HepG2 (cell line): ENCODE results near the gene ATPAF2. TPM values are rescaled to one million over a fixed set of nuclear protein-coding genes. Genes with fewer than 3 reads are reported as not detected.

ENCODE experiments used
- ATAC-seq: fragments of 200-7000 bp; cut with Tn5 transposase; 3 replicates; pipeline ENCODE4 v1.9.1; 2020; ENCODE audit warnings: mild to moderate bottlenecking, moderate library complexity
- BruUV-seq: library from RNA; stranded (reverse); fragments of 400-500 nt; replicated peaks from 2 replicates; lab custom pipeline; 2021; lab: Mats Ljungman, UMichigan
- CTCF ChIA-PET: fragments of 300-600 bp; formaldehyde crosslinking; extraction: SDS; loops from one replicate; lab custom pipeline; 2021; ENCODE audit warnings: low total read pairs, inconsistent platforms, low intra/inter-chr PET ratio; lab: Yijun Ruan, JAX
- POLR2A ChIA-PET: fragments of 350-600 bp; sonication (Branson Sonifier 250); formaldehyde crosslinking; loops from one replicate; lab custom pipeline; 2020; ENCODE audit warnings: antibody characterized with exemption, inconsistent platforms; lab: Yijun Ruan, JAX
- DNase-seq: peaks from one replicate; pipeline ENCODE4 v3.0.0-alpha.2; 2015; ENCODE audit warnings: low spot score
- FAIRE-seq: peaks from 3 replicates; lab custom pipeline; 2011; peaks lifted over from hg19 to GRCh38; lab: Jason Lieb, UNC
- H2AFZ ChIP-seq: one replicate; pipeline ENCODE4 v1.6.1; 2011; ENCODE audit warnings: low read length, inconsistent platforms
- H3K27ac ChIP-seq: fragments of 300-600 bp; 3 replicates; pipeline ENCODE4 v1.8.0; 2011; ENCODE audit warnings: mixed run types, mild to moderate bottlenecking, mixed read lengths, low read length, inconsistent platforms; ENCODE audit not compliant: insufficient read depth; ENCODE audit errors: extremely low read length
- H3K27me3 ChIP-seq, 2 experiments: fragments of 200-600 bp in 1 of 2; 2 replicates in 1 of 2; 3 replicates in 1 of 2; pipeline versions ENCODE4 v1.6.0 to v1.8.0; 2011; ENCODE audit warnings: low read length in 2 of 2, mild to moderate bottlenecking in 2 of 2, moderate library complexity in 2 of 2, inconsistent platforms in 1 of 2; ENCODE audit not compliant: insufficient read depth in 2 of 2, control insufficient read depth in 1 of 2
- H3K36me3 ChIP-seq, 2 experiments: fragments of 200-600 bp in 1 of 2; replicated peaks in 1 of 2; 2 replicates in 1 of 2; 3 replicates in 1 of 2; pipeline versions ENCODE4 v1.5.1 to v1.8.0; 2011; ENCODE audit warnings: low read length in 2 of 2, inconsistent platforms in 1 of 2; ENCODE audit not compliant: insufficient read depth in 2 of 2, control insufficient read depth in 1 of 2
- H3K4me1 ChIP-seq: 2 replicates; pipeline ENCODE4 v1.5.1; 2012; ENCODE audit warnings: low read length, inconsistent platforms; ENCODE audit not compliant: insufficient read depth
- H3K4me2 ChIP-seq: 2 replicates; pipeline ENCODE4 v1.6.0; 2011; ENCODE audit warnings: low read depth, low read length, inconsistent platforms
- H3K4me3 ChIP-seq, 3 experiments: fragments of 200-600 bp in 1 of 3; sonication (generic), shearing (Covaris generic) in 1 of 3; replicated peaks in 1 of 3; 2 replicates each; pipeline ENCODE4 v1.5.1; 2011 to 2016; ENCODE audit warnings: low read length in 3 of 3, inconsistent platforms in 2 of 3, low read depth in 2 of 3, mild to moderate bottlenecking in 2 of 3, control low read depth in 1 of 3, mixed read lengths in 1 of 3; ENCODE audit not compliant: insufficient read depth in 1 of 3
- H3K79me2 ChIP-seq: one replicate; pipeline ENCODE4 v1.6.1; 2011; ENCODE audit warnings: low read length, inconsistent platforms; ENCODE audit not compliant: insufficient read depth
- H3K9ac ChIP-seq: 2 replicates; pipeline ENCODE4 v1.6.0; 2011; ENCODE audit warnings: mild to moderate bottlenecking, low read depth, low read length, inconsistent platforms; ENCODE audit not compliant: insufficient read depth
- H3K9me3 ChIP-seq: 2 replicates; pipeline ENCODE4 v1.5.1; 2012; ENCODE audit warnings: mild to moderate bottlenecking, low read length
- H4K20me1 ChIP-seq: 2 replicates; pipeline ENCODE4 v1.6.0; 2011; ENCODE audit warnings: inconsistent platforms, mild to moderate bottlenecking, low read length, moderate library complexity; ENCODE audit not compliant: insufficient read depth
- FIP1L1 ChIP-seq: fragments of 200-400 bp; formaldehyde crosslinking; IDR thresholded peaks from 2 replicates; pipeline ENCODE4 v1.6.1; 2018; ENCODE audit warnings: low read depth, mild to moderate bottlenecking, low read length, moderate library complexity, borderline replicate concordance; ENCODE audit not compliant: insufficient read depth
- GPN1 ChIP-seq: sonication (generic); formaldehyde crosslinking; IDR thresholded peaks from 2 replicates; pipeline ENCODE4 v1.5.1; 2020; ENCODE audit warnings: missing genetic modification reagents, borderline replicate concordance
- HIC2 ChIP-seq: sonication (generic); formaldehyde crosslinking; IDR thresholded peaks from 2 replicates; pipeline ENCODE4 v1.9.0; 2022; ENCODE audit warnings: low read depth, missing genetic modification reagents
- JUN ChIP-seq: sonication (generic); formaldehyde crosslinking; IDR thresholded peaks from 2 replicates; pipeline ENCODE4 v1.4.0; 2020; ENCODE audit warnings: mild to moderate bottlenecking, missing genetic modification reagents
- JUND ChIP-seq: sonication (generic); formaldehyde crosslinking; IDR thresholded peaks from 2 replicates; pipeline ENCODE4 v1.8.0; 2022; ENCODE audit warnings: mild to moderate bottlenecking, missing genetic modification reagents
- NFKBIZ ChIP-seq: IDR thresholded peaks from 2 replicates; pipeline ENCODE4 v1.6.1; 2018; ENCODE audit warnings: missing genetic modification reagents, missing compliant biosample characterization
- RBM22 ChIP-seq: fragments of 200-400 bp; formaldehyde crosslinking; optimal IDR thresholded peaks from 2 replicates; pipeline ENCODE3; 2017; ENCODE audit warnings: mild to moderate bottlenecking, low read length, moderate library complexity
- SOX5 ChIP-seq: IDR thresholded peaks from 2 replicates; pipeline ENCODE4 v1.6.1; 2016; ENCODE audit warnings: borderline replicate concordance
- TRAFD1 ChIP-seq: sonication (generic); formaldehyde crosslinking; IDR thresholded peaks from 2 replicates; pipeline ENCODE4 v1.5.1; 2020; ENCODE audit warnings: missing genetic modification reagents, mild to moderate bottlenecking, borderline replicate concordance
- U2AF2 ChIP-seq: fragments of 200-400 bp; formaldehyde crosslinking; IDR thresholded peaks from 2 replicates; pipeline ENCODE4 v1.6.1; 2017; ENCODE audit warnings: low read depth, mild to moderate bottlenecking, low read length
- ZNF17 ChIP-seq: sonication (generic); formaldehyde crosslinking; IDR thresholded peaks from 2 replicates; pipeline ENCODE4 v1.5.0; 2020; ENCODE audit warnings: mild to moderate bottlenecking, missing genetic modification reagents
- ZNF30 ChIP-seq: sonication (generic); formaldehyde crosslinking; IDR thresholded peaks from 2 replicates; pipeline ENCODE4 v1.5.0; 2020; ENCODE audit warnings: mild to moderate bottlenecking, missing genetic modification reagents
- ZNF770 ChIP-seq: sonication (generic); formaldehyde crosslinking; IDR thresholded peaks from 2 replicates; pipeline ENCODE4 v1.5.0; 2020; ENCODE audit warnings: mild to moderate bottlenecking, missing genetic modification reagents
- ZNF816 ChIP-seq: sonication (generic); formaldehyde crosslinking; IDR thresholded peaks from 2 replicates; pipeline ENCODE4 v1.8.0; 2022; ENCODE audit warnings: missing genetic modification reagents, mild to moderate bottlenecking, borderline replicate concordance
- ZNF839 ChIP-seq: sonication (generic); formaldehyde crosslinking; IDR thresholded peaks from 2 replicates; pipeline ENCODE4 v1.4.0; 2020; ENCODE audit warnings: missing genetic modification reagents, mild to moderate bottlenecking, borderline replicate concordance
- WGBS: methylation state at CpG from one replicate; pipeline ENCODE4 v1.1.6; 2017; ENCODE audit warnings: low lambda C conversion rate; 5-methylcytosine and 5-hydroxymethylcytosine counted together
- in situ Hi-C: cut with HindIII; loops from 2 replicates; pipeline ENCODE4 v1.10.0; 2017; ENCODE audit warnings: low pct_unique_long_range_greater_than_20kb; ENCODE audit not compliant: extremely low pct_ligation_motif_present
- intact Hi-C: fragments of 100-400 bp; cut with micrococcal nuclease; formaldehyde crosslinking; loops from one replicate; pipeline ENCODE4 v1.10.0; 2022; ENCODE audit not compliant: unreplicated experiment
- polyA plus RNA-seq, 8 experiments: library from polyadenylated mRNA; depleted of rRNA in 3 of 8; stranded (reverse) in 7 of 8; unstranded in 1 of 8; fragments of >200 nt; fragmentation: Illumina TruSeq in 4 of 8; extraction: Trizol in 4 of 8; gene quantifications; 2 replicates each; pipeline versions ENCODE4 v1.2.1 to v1.2.3, GENCODE V29; 2011 to 2016; ENCODE audit warnings: low read depth in 4 of 8, missing spikeins in 1 of 8, mixed read lengths in 1 of 8; ENCODE audit not compliant: insufficient read depth in 1 of 8
- total RNA-seq, 5 experiments: library from RNA; depleted of rRNA; stranded (reverse); fragments of >200 nt; fragmentation: Illumina TruSeq; extraction: Trizol; gene quantifications; 2 replicates each; pipeline ENCODE4 v1.2.3, GENCODE V29; 2016; ENCODE audit warnings: low read depth in 1 of 5

ATPAF2 gene
- total and polyA plus RNA-seq, 2 of the 13 experiments (the other 11 are each of a cell fraction or from before 2014, with no cell fraction given): 15.0 to 16.5 TPM

GRCh38 chr17:17972126-17972951 lies 66.6 kb downstream of the ATPAF2 start, which contains the start of the genes DRC3 and TOM1L2 (continued):
- TF ChIP-seq SOX5: 0 out of 2 replicates have a peak, but pooled peaks have one; percentile 12
- TF ChIP-seq JUN: no peak
- TF ChIP-seq, all 625 proteins: peak for 141

GRCh38 chr17:17971431-17972125 lies 67.4 kb downstream of the ATPAF2 start:
- 0% methylated on average over 1 of the region's 33 CpGs for WGBS
- Histone ChIP-seq H3K79me2 (peaks cover 2% of the 10 kb centered on the region), H3K4me3 (peak overlapping the region; percentile 77 to 90 (median 90)), H3K27ac (no peak overlapping the region), H2AFZ (no peak overlapping the region), H3K4me2 (peak overlapping the region; percentile 98), H3K36me3 (no peaks in the 10 kb centered on the region), H3K4me1 (peaks cover 23% of the 10 kb centered on the region), H3K9me3 (no peaks in the 10 kb centered on the region), H3K9ac (peak overlapping the region; percentile 80), H4K20me1 (no peaks in the 10 kb centered on the region), H3K27me3 (peaks cover 1 to 9% of the 10 kb centered on the region in 2 experiments; a peak in 2 of 5 replicates)
- ATAC-seq: no peak
- intact Hi-C loops: loop anchor here (1.0 to 5.0 kb wide), 2 partner anchors 47 to 49 kb away; no protein-coding TSS in a partner anchor
- ChIA-PET POLR2A (interaction anchor here (0.8 to 1.6 kb wide), 8 partner anchors 12 to 212 kb away, joined by 3 to 13 read pairs (median 6); partner anchors contain the start of gene ALKBH5), CTCF (no interaction called here)
- in situ Hi-C loops: no loop called here
- FAIRE-seq: no peak
- no TSS peak for BruUV-seq
- DNase-seq: no peak
- no peak for TF ChIP-seq U2AF2
- peak; percentile 73 for TF ChIP-seq HIC2 (CRISPR knock-in tag)
- no peak for TF ChIP-seq JUND
- no peak for TF ChIP-seq ZNF30 (CRISPR knock-in tag)
- TF ChIP-seq TRAFD1 (CRISPR knock-in tag): no peak
- no peak for TF ChIP-seq NFKBIZ (CRISPR knock-in tag)
- no peak for TF ChIP-seq GPN1 (CRISPR knock-in tag)
- TF ChIP-seq FIP1L1: no peak
- no peak for TF ChIP-seq ZNF839 (CRISPR knock-in tag)
- no peak for TF ChIP-seq RBM22
- no peak for TF ChIP-seq ZNF770
- no peak for TF ChIP-seq ZNF816
- no peak for TF ChIP-seq ZNF17
